Astrocyte (in vitro differentiated cells and primary cell): ENCODE measurements around the gene GRHL1.

ENCODE experiments used
- CTCF ChIP-seq: IDR thresholded peaks from 2 replicates; pipeline ENCODE4 v1.5.1; 2011; ENCODE audit warnings: low read depth, mild to moderate bottlenecking, inconsistent platforms, low read length, moderate library complexity; ENCODE audit not compliant: insufficient read depth
- EZH2 ChIP-seq: IDR thresholded peaks from 2 replicates; pipeline ENCODE4 v1.6.1; 2012; ENCODE audit warnings: mild to moderate bottlenecking, low read length, inconsistent platforms; ENCODE audit not compliant: insufficient read depth

DNA sequence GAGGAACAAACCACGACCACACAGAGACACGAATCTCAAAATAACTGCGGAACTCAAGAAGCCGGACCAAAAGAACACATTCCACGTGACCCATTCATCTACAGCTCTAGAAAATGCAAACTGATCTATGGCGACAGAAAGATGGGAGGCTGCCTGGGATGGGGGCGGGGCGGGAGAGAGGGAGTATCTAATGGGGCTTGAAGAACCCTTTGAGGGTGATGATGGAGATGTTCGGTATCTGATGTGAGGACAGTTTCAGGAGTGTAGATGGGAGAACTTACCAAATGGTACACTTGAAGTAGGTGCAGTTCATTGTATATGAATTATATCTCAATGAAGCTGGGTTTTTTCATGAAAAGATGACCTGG, 57.3 kb downstream of the GRHL1 start:
- TF ChIP-seq EZH2 = no peak
- TF ChIP-seq CTCF = no peak
